Measurements from ENCODE around the gene PEAK1.
A peak's percentile ranks its signal among the peaks of the same experiment; 100 is the strongest.

The PEAK1 gene

GRCh38 chr15:77292969-77293558 lies 126.8 kb downstream of the PEAK1 start:
- no peak for DNase-seq (ENCODE audit: low read depth)
- TF ChIP-seq, protein P1, sequence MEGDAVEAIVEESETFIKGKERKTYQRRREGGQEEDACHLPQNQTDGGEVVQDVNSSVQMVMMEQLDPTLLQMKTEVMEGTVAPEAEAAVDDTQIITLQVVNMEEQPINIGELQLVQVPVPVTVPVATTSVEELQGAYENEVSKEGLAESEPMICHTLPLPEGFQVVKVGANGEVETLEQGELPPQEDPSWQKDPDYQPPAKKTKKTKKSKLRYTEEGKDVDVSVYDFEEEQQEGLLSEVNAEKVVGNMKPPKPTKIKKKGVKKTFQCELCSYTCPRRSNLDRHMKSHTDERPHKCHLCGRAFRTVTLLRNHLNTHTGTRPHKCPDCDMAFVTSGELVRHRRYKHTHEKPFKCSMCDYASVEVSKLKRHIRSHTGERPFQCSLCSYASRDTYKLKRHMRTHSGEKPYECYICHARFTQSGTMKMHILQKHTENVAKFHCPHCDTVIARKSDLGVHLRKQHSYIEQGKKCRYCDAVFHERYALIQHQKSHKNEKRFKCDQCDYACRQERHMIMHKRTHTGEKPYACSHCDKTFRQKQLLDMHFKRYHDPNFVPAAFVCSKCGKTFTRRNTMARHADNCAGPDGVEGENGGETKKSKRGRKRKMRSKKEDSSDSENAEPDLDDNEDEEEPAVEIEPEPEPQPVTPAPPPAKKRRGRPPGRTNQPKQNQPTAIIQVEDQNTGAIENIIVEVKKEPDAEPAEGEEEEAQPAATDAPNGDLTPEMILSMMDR (conservative IDR thresholded peaks at IDR 0.05; ENCODE audit: low read depth, low read length) = no peak
- H3K4me3 ChIP-seq (ENCODE audit: low read depth, low read length) = no peak overlapping the region

- TF ChIP-seq, protein P1 (conservative IDR thresholded peaks at IDR 0.05; ENCODE audit: low read depth, low read length) = no peak
- H3K4me3 ChIP-seq (ENCODE audit: low read depth, low read length) = no peak overlapping the region
- DNase-seq (ENCODE audit: low read depth) = no peak
Observed at GRCh38 chr15:77291107-77291506, 128.8 kb downstream of the PEAK1 start.

GRCh38 chr15:77287385-77287784 lies 132.5 kb downstream of the PEAK1 start:
- no peak overlapping the region for H3K4me3 ChIP-seq (ENCODE audit: low read depth, low read length)
- TF ChIP-seq, protein P1 (conservative IDR thresholded peaks at IDR 0.05; ENCODE audit: low read depth, low read length) = no peak
- DNase-seq (ENCODE audit: low read depth) = no peak

- TF ChIP-seq, protein P1 (conservative IDR thresholded peaks at IDR 0.05; ENCODE audit: low read depth, low read length) = no peak
- H3K4me3 ChIP-seq (ENCODE audit: low read depth, low read length) = no peak overlapping the region
- no peak for DNase-seq (ENCODE audit: low read depth)
Observed at GRCh38 chr15:77285057-77285997, 134.6 kb downstream of the PEAK1 start.

DNA sequence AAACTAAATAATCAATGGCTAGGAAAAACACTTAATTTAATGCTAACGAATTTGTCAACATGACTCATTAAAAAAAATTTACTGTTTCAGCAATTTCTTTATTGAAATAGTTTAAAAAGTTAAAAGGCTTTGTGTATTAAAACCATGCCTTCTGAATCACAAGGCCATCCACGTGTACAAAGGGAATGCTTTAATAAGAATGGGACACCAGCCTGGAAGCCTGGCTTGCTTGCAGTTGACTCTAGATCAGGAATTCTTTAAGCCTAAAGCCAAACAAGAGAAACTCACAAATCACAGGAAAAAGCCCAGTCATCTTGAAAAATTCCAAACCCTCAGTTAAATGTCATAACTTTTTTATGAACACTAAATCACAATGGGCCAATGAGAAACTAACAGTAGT lies 137.6 kb downstream of the PEAK1 start:
- H3K4me3 ChIP-seq (ENCODE audit: low read depth, low read length) = no peak overlapping the region
- TF ChIP-seq, protein P1 (conservative IDR thresholded peaks at IDR 0.05; ENCODE audit: low read depth, low read length) = no peak
- DNase-seq (ENCODE audit: low read depth) = peak; percentile 26

- DNase-seq (ENCODE audit: low read depth) = no peak
- TF ChIP-seq, protein P1 (conservative IDR thresholded peaks at IDR 0.05; ENCODE audit: low read depth, low read length) = no peak
- no peak overlapping the region for H3K4me3 ChIP-seq (ENCODE audit: low read depth, low read length)
Observed at GRCh38 chr15:77276943-77277342, 143.0 kb downstream of the PEAK1 start.
